ENCODE measurements around the gene B3GNT4.
"Not testable (repeated sequence)": the region's sequence is repeated elsewhere in the genome, so short reads cannot be mapped to it uniquely, and the experiment has no call there.

The B3GNT4 gene

GRCh38 chr12:122225683-122226365 lies 22.3 kb downstream of the B3GNT4 start, which contains the start of gene DIABLO:
DIABLO (minus strand) TSS chr12:122226052; CDS start chr12:122226014, 38 bp downstream.
- DNase-seq = peak; percentile 99

GRCh38 chr12:122226366-122227125 lies 23.0 kb downstream of the B3GNT4 start:
- DNase-seq = no peak

GRCh38 chr12:122227341-122227740 lies 23.8 kb downstream of the B3GNT4 start:
- peak; percentile 67 for DNase-seq

DNA sequence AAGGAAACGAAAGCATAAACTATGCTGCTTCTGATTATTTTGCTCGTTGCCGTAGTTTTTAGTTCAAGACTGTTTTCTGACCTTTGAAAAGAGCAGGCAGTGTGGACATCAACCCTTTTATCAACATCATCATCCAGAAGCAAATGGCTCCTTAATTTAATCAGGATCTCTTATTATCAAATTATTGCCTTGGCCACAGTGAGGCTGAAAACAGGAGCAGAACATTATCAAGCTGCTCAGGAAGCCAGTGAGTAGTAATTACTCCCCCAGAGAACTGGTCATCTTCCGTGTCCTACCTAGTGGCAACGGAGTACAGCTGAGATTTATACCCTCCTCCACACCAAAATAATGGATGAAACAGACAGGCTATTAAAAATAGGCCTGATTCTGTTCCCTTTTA lies 24.6 kb downstream of the B3GNT4 start:
- no peak for DNase-seq

- DNase-seq = no peak
These were observed 27.3 kb downstream of the B3GNT4 start for GRCh38 chr12:122230798-122231197.

DNA sequence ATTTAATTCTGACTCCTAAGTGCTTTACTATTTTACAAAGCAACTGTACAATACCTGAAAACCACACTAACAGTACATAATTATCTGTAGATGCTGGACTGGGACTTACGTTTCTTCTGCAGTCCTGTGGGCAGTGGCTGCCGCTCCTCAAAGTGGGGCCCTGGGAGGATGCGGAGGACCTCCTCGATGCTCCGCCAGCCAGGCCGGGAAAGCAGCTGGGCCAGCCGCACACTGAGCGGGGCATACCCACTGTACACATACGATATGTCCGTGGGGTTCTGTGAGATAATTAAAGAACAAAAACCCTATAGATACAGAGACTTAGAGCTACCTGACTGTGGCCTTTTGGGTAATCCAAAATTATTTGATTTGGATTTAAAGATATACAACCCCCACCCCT lies 29.2 kb downstream of the B3GNT4 start:
- no peak for DNase-seq

GRCh38 chr12:122235741-122236140 lies 32.2 kb downstream of the B3GNT4 start:
- DNase-seq = no peak

GRCh38 chr12:122238861-122239260 lies 35.4 kb downstream of the B3GNT4 start:
- DNase-seq = no peak

DNA sequence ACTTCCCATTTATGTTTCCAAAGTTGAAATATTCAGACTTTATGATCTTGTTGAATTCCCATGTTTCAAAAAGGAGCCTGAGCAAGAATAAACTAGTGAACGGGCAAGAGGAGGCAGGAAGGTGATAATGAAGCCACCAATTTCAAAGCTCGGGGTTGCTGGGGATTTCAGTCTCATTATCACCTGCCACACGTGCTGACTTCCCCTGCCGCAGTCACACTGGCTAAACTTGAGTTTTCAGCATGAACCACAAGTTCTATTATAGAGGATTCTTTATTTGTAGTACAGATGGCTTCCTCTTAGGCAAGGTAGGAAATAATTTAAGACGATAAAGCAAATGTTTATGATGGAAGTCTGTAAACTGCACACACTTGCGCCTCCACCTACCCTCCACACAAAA lies 40.5 kb downstream of the B3GNT4 start:
- DNase-seq = no peak

- DNase-seq = no peak
These were observed 41.3 kb downstream of the B3GNT4 start for GRCh38 chr12:122244565-122245371.

GRCh38 chr12:122245553-122245952 lies 42.0 kb downstream of the B3GNT4 start:
- no peak for DNase-seq

- DNase-seq = no peak
These were observed 46.5 kb downstream of the B3GNT4 start for GRCh38 chr12:122250047-122250446.

DNA sequence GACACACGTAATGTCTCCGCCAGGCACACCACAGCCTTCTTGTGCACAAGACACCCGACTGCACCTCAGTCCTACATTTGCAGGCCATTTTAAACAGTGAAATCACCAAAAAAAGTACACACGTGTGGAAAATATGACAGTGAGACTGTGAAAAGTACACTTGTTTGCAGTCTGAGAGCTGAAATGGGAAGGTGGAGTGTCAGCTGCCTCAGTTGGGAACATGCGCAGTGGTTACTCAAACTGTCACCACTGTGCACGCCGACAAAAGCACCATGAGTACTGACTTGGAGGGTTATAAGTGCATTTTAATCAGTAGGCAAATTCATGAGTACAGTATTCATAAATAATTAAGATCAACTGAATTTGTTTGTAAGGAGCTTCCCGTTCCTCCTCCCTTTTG lies 47.0 kb downstream of the B3GNT4 start:
- no peak for DNase-seq

DNA sequence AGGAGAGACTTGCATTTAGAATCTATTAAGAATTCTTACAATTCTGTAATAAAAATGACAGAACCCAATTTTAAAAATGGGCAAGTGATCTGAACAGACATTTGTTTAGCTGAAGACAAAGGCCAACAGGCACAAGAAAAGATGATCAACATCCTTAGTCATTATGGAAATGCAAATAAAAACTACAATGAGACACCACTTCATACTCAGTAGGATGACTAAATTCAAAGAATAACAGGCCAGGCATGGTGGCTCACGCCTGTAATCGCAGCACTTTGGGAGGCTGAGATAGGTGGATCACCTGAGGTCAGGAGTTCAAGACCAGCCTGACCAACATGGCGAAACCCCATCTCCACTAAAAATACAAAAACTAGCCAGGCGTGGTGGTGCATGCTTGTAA lies 55.0 kb downstream of the B3GNT4 start:
- DNase-seq = not testable (repeated sequence)

All from NCI-H1436 (cell line).